AG04449 (cell line): ENCODE measurements around the gene PROS1.
"Not testable (repeated sequence)": the region's sequence is repeated elsewhere in the genome, so short reads cannot be mapped to it uniquely, and the experiment has no call there.

ENCODE experiments used
- CTCF ChIA-PET: fragments of 350-600 bp; formaldehyde crosslinking; extraction: SDS; loops from one replicate; lab custom pipeline; 2021; ENCODE audit warnings: antibody characterized with exemption; lab: Yijun Ruan, JAX
- POLR2A ChIA-PET: fragments of 400-600, 350-600 bp; formaldehyde crosslinking; extraction: SDS; loops from one replicate; lab custom pipeline; 2020; ENCODE audit warnings: antibody characterized with exemption, inconsistent platforms; lab: Yijun Ruan, JAX
- DNase-seq: peaks from one replicate; pipeline ENCODE4 v3.0.0-alpha.2; 2010; ENCODE audit warnings: low read depth, low spot score
- H3K4me3 ChIP-seq: 2 replicates; pipeline ENCODE4 v1.5.1; 2011; ENCODE audit warnings: low read depth, mild to moderate bottlenecking, control low read depth, low read length
- CTCF ChIP-seq: IDR thresholded peaks from one replicate; pipeline ENCODE4 v1.5.1; 2011; ENCODE audit warnings: mild to moderate bottlenecking, moderate library complexity, low read length, control low read depth, inconsistent platforms; ENCODE audit not compliant: insufficient read depth; ENCODE audit errors: missing control alignments

The PROS1 gene

GRCh38 chr3:93867425-93867824, 106.3 kb downstream of the PROS1 start:
- TF ChIP-seq CTCF, result no peak
- no peak overlapping the region for H3K4me3 ChIP-seq
- DNase-seq, result no peak
- CTCF ChIA-PET, result no interaction called here
- POLR2A ChIA-PET, result no interaction called here

GRCh38 chr3:93861017-93861416, 112.7 kb downstream of the PROS1 start:
- TF ChIP-seq CTCF, result no peak
- POLR2A ChIA-PET, result no interaction called here
- no peak for DNase-seq
- CTCF ChIA-PET, result no interaction called here
- no peak overlapping the region for H3K4me3 ChIP-seq

- ChIA-PET CTCF (no interaction called here), POLR2A (no interaction called here)
- no peak for DNase-seq
- no peak for TF ChIP-seq CTCF
- H3K4me3 ChIP-seq, result no peak overlapping the region
Observed at GRCh38 chr3:93855401-93855800, 118.3 kb downstream of the PROS1 start.

GRCh38 chr3:93852228-93852627, 121.5 kb downstream of the PROS1 start:
- H3K4me3 ChIP-seq, DNase-seq, POLR2A ChIA-PET, CTCF ChIA-PET: not testable (repeated sequence)

GRCh38 chr3:93843981-93844380, 129.7 kb downstream of the PROS1 start:
- no peak for TF ChIP-seq CTCF
- H3K4me3 ChIP-seq, result no peak overlapping the region
- CTCF ChIA-PET, result no interaction called here
- POLR2A ChIA-PET, result no interaction called here
- DNase-seq, result peak; percentile 50

GRCh38 chr3:93839193-93839592, 134.5 kb downstream of the PROS1 start:
- POLR2A ChIA-PET, H3K4me3 ChIP-seq, DNase-seq, CTCF ChIA-PET: not testable (repeated sequence)
